Activated naive CD4-positive, alpha-beta T cell treated with anti-CD3 and anti-CD28 coated beads for 36 hours (primary cell): ENCODE data around the gene ITCH. TPM values are rescaled to one million over a fixed set of nuclear protein-coding genes. Genes with fewer than 3 reads are reported as not detected.

Experiments used
- CTCF ChIA-PET: fragments of 350-600 bp; sonication (Branson Sonifier 250); formaldehyde crosslinking; loops from one replicate; lab custom pipeline; 2021; ENCODE audit warnings: antibody characterized with exemption; lab: Charles Lee
- DNase-seq: peaks from one replicate; pipeline ENCODE4 v3.0.0-alpha.2; 2020
- H3K27ac Mint-ChIP-seq: one replicate; pipeline ENCODE4 v1.8.0; 2021; ENCODE audit warnings: mild to moderate bottlenecking, mixed read lengths
- H3K27me3 Mint-ChIP-seq: one replicate; pipeline ENCODE4 v1.8.0; 2021; ENCODE audit warnings: low read depth, mixed read lengths
- H3K36me3 Mint-ChIP-seq: one replicate; pipeline ENCODE4 v1.8.0; 2021; ENCODE audit warnings: low read depth, mixed read lengths
- H3K4me1 Mint-ChIP-seq: one replicate; pipeline ENCODE4 v1.8.0; 2021; ENCODE audit warnings: low read depth, mixed read lengths
- H3K4me3 Mint-ChIP-seq: one replicate; pipeline ENCODE4 v1.8.0; 2021; ENCODE audit warnings: mild to moderate bottlenecking, moderate library complexity, mixed read lengths
- H3K9me3 Mint-ChIP-seq: one replicate; pipeline ENCODE4 v1.8.0; 2021; ENCODE audit warnings: mixed read lengths
- intact Hi-C: fragments of 100-400 bp; cut with micrococcal nuclease; formaldehyde crosslinking; loops from one replicate; pipeline ENCODE4 v1.15.1; 2023
- microRNA-seq: library from miRNA; unstranded; fragments of <30 nt; microRNA quantifications from one replicate; pipeline ENCODE4 v1.2.0, GENCODE V29; 2022; ENCODE audit warnings: borderline microRNAs expressed, borderline replicate concordance
- total RNA-seq, 2 experiments: library from RNA; stranded (reverse); gene quantifications; one replicate each; pipeline ENCODE4 v1.2.3, GENCODE V29; 2021

Gene ITCH
- total RNA-seq, 2 experiments from 2014 or later, result 35.3 to 40.0 TPM

- intact Hi-C loops, result loop anchor here (1.0 to 2.0 kb wide), 4 partner anchors 14 to 150 kb away; partner anchors contain the start of gene TP53INP2
- Mint-ChIP-seq H3K9me3 (no peaks in the 10 kb centered on the region), H3K27me3 (no peaks in the 10 kb centered on the region), H3K4me3 (peak within 1 kb of the TSS; percentile 81), H3K27ac (peak within 1 kb of the TSS; percentile 81), H3K4me1 (peaks cover 11% of the 10 kb centered on the region), H3K36me3 (peaks cover 7% of the 10 kb centered on the region)
- DNase-seq, result peak; percentile 90
- CTCF ChIA-PET, result interaction anchor here (0.6 to 1.4 kb wide), 2 partner anchors 20 to 75 kb away, joined by 3 read pairs; no protein-coding TSS in a partner anchor
These were observed 195.5 kb downstream of the ITCH start, which contains the start of gene MAP1LC3A for GRCh38 chr20:34558320-34559218. TSS of gene MAP1LC3A (plus strand) at chr20:34558718. CDS start at chr20:34558869, 151 bp downstream.

DNA sequence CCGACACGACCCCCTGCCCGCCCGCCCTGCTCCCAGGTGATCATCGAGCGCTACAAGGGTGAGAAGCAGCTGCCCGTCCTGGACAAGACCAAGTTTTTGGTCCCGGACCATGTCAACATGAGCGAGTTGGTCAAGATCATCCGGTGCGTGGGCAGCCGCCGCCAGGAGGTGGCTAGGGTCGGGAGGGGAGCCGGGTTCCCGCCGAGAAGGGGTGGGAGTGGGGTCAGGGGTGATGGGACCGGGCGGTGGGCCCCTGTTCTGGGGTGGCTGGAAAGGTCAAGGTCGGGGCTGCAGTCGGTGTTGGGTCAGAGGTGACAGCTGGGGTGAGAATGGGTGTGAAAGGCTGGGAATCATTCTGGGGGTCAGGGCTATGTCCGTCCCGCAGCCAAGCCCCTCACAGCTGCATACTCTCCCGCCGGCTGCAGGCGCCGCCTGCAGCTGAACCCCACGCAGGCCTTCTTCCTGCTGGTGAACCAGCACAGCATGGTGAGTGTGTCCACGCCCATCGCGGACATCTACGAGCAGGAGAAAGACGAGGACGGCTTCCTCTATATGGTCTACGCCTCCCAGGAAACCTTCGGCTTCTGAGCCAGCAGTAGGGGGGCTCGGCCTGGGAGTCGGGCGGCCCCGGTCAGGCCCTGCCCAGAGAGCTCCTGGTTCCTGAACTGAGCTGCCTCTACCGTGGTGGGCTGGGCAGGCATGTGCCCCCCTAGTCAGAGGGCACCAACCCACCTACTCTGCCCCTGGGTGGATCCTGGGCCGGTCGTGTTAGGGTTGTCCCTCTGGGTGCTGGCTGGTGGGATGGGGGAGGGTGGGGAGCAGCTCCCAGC, 196.5 kb downstream of the ITCH start:
- Mint-ChIP-seq H3K4me3 (peak overlapping the region; percentile 66), H3K36me3 (peaks cover 7% of the 10 kb centered on the region), H3K27ac (peak overlapping the region; percentile 69), H3K4me1 (peaks cover 11% of the 10 kb centered on the region), H3K27me3 (no peaks in the 10 kb centered on the region), H3K9me3 (no peaks in the 10 kb centered on the region)
- CTCF ChIA-PET, result no interaction called here
- DNase-seq, result no peak
- intact Hi-C loops, result loop anchor here (2.0 kb wide), 2 partner anchors 15 to 21 kb away; no protein-coding TSS in a partner anchor

DNA sequence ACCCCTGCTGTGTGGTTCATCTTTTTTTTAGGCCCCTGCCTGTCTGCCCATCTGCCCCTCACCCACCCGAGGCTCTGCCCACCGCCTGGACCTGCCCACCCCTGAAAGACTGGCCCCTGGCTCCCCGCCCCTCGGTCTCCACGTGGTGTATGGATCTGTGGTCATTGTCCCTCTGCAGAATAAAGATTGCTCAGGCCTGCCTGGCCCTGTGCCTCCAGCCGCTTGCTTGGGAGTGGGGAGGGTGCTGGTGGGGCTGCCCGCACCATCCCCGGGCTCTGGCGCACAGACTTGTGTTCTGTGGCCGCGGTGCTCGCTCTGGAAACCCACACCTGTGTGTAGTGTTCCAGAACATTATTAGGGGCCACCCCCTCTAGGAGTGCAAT, 197.1 kb downstream of the ITCH start:
- H3K9me3 Mint-ChIP-seq, result no peaks in the 10 kb centered on the region
- H3K27me3 Mint-ChIP-seq, result no peaks in the 10 kb centered on the region
- peak overlapping the region; percentile 56 for H3K27ac Mint-ChIP-seq
- no peak for DNase-seq
- CTCF ChIA-PET, result no interaction called here
- intact Hi-C loops, result no loop called here
- H3K36me3 Mint-ChIP-seq, result peaks cover 7% of the 10 kb centered on the region
- H3K4me3 Mint-ChIP-seq, result peak overlapping the region; percentile 38
- peaks cover 11% of the 10 kb centered on the region for H3K4me1 Mint-ChIP-seq

- Mint-ChIP-seq H3K4me1 (peaks cover 11% of the 10 kb centered on the region), H3K9me3 (no peaks in the 10 kb centered on the region), H3K27me3 (no peaks in the 10 kb centered on the region), H3K27ac (no peak overlapping the region), H3K4me3 (no peak overlapping the region), H3K36me3 (peaks cover 7% of the 10 kb centered on the region)
- DNase-seq, result no peak
- CTCF ChIA-PET, result no interaction called here
- intact Hi-C loops, result no loop called here
These were observed 197.5 kb downstream of the ITCH start for GRCh38 chr20:34560614-34561013.

Small RNA genes lying within 50 kb of the gene (microRNA-seq; reads per million reads assigned to microRNA genes)
- not detected for gene MIR644A

Other genes starting within 250 kb of the ITCH start
- not detected for gene ASIP, start 121.8 kb upstream of the ITCH start, total RNA-seq
- 100 to 1,000 TPM; 258 to 261 TPM for gene AHCY, start 59.9 kb upstream of the ITCH start, total RNA-seq
- gene DYNLRB1, start 153.1 kb downstream of the ITCH start, total RNA-seq, result 10 to 100 TPM; 81.9 to 92.9 TPM
- 1 to 10 TPM; 1.6 to 1.7 TPM for gene MAP1LC3A, start 195.4 kb downstream of the ITCH start, total RNA-seq